Thyroid gland (tissue), 4 donors: ENCODE data around the gene SLC37A1. TPM values are rescaled to one million over a fixed set of nuclear protein-coding genes. Genes with fewer than 3 reads are reported as not detected.

Source experiments
- DNase-seq, 2 donors: peaks; one replicate each; pipeline ENCODE4 v3.0.0-alpha.2; 2019
- H3K27ac ChIP-seq, 3 donors: fragments of 200-600 bp; sonication (generic); 1 replicate in 2 of 3; 2 replicates in 1 of 3; pipeline ENCODE4 v1.5.1; 2016 to 2019; ENCODE audit warnings: mild to moderate bottlenecking in 1 of 3, moderate library complexity in 1 of 3
- H3K27me3 ChIP-seq: fragments of 200-600 bp; sonication (generic); one replicate; pipeline ENCODE4 v1.5.1; 2019
- H3K36me3 ChIP-seq, 2 donors: fragments of 200-600 bp; sonication (generic); one replicate each; pipeline ENCODE4 v1.5.1; 2016 to 2019
- H3K4me1 ChIP-seq, 2 donors: fragments of 200-600 bp; sonication (generic); one replicate each; pipeline ENCODE4 v1.5.1; 2017 to 2019
- H3K4me3 ChIP-seq, 3 donors: fragments of 200-600 bp; sonication (generic); replicated peaks in 1 of 3; 1 replicate in 2 of 3; 2 replicates in 1 of 3; pipeline ENCODE4 v1.5.1; 2016; ENCODE audit warnings: mild to moderate bottlenecking in 1 of 3
- H3K9me3 ChIP-seq: fragments of 200-600 bp; sonication (generic); one replicate; pipeline ENCODE4 v1.5.1; 2017
- POLR2A ChIP-seq, 2 donors: fragments of 450-650 bp; IDR thresholded peaks; one replicate each; pipeline ENCODE4 v1.6.1; 2017; ENCODE audit warnings: antibody characterized with exemption in 2 of 2, mild to moderate bottlenecking in 2 of 2, moderate library complexity in 1 of 2
- WGBS, 2 donors: methylation state at CpG; one replicate each; pipeline ENCODE4 v1.1.5; 2017; 5-methylcytosine and 5-hydroxymethylcytosine counted together
- intact Hi-C: fragments of 100-400 bp; cut with DNase I; formaldehyde crosslinking; loops from one replicate; pipeline ENCODE4 v1.15.1; 2023
- total RNA-seq, 4 donors: library from RNA; depleted of rRNA; stranded (reverse); fragments of >200 nt; gene quantifications; one replicate each; pipeline ENCODE4 v1.2.3, GENCODE V29; 2016
- TF ChIP-seq, protein P1 (sequence below), 6 experiments: fragments of 200-600 bp in 3 of 6; fragments of 450-650 bp in 3 of 6; sonication (generic) in 3 of 6; IDR thresholded peaks; one replicate each; pipeline ENCODE4 v1.5.1; 2016 to 2019; ENCODE audit warnings: antibody characterized with exemption in 6 of 6, mild to moderate bottlenecking in 2 of 6, inconsistent platforms in 1 of 6, moderate library complexity in 1 of 6

Gene SLC37A1
- total RNA-seq, 4 donors from 2014 or later = 26.1 to 37.9 (median 34.9) TPM

DNA sequence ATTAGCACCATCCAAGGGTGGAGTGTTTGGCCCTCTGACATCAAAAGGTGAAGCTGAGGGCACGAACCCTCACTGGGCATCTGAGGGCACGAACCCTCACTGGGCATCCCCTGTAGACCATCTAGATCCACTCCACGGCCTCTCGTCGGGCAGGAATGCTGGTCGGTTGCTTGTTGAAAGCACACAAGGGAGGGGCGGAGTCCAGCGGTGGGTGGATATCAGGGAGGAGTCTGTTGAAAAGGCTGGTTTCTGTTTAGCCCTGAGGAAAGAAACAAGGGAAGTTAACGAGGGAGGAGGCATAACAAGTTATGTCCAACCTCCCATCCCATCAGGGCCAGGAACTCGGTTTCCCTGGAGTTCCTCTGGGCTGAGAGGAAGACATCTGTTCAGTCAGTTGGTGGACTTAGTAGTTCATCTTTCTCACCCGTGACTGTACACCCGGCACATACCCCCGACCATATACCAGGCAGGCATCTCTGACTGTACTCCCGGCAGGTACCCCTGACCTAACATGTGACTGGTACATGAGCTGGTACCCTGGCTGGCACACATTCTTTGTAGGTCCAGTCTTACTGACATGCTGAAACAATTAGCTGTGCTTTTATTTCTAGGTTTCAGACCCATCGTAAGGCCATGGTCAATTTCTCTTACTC lies 107.6 kb downstream of the SLC37A1 start:
- Histone ChIP-seq H3K4me3 (no peak overlapping the region), H3K36me3 (no peaks in the 10 kb centered on the region), H3K27me3 (peaks cover 3% of the 10 kb centered on the region), H3K4me1 (peaks cover 17 to 24% of the 10 kb centered on the region in 2 donors), H3K9me3 (no peaks in the 10 kb centered on the region), H3K27ac (peak overlapping the region in 1 of 3 donors; percentile 61)
- peak; percentile 62 to 68 for DNase-seq
- TF ChIP-seq POLR2A (IDR thresholded peaks at IDR 0.05) = no peak
- TF ChIP-seq, protein P1, sequence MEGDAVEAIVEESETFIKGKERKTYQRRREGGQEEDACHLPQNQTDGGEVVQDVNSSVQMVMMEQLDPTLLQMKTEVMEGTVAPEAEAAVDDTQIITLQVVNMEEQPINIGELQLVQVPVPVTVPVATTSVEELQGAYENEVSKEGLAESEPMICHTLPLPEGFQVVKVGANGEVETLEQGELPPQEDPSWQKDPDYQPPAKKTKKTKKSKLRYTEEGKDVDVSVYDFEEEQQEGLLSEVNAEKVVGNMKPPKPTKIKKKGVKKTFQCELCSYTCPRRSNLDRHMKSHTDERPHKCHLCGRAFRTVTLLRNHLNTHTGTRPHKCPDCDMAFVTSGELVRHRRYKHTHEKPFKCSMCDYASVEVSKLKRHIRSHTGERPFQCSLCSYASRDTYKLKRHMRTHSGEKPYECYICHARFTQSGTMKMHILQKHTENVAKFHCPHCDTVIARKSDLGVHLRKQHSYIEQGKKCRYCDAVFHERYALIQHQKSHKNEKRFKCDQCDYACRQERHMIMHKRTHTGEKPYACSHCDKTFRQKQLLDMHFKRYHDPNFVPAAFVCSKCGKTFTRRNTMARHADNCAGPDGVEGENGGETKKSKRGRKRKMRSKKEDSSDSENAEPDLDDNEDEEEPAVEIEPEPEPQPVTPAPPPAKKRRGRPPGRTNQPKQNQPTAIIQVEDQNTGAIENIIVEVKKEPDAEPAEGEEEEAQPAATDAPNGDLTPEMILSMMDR (IDR thresholded peaks at IDR 0.05) = no peak
- WGBS, 2 donors = 37 to 49% methylated on average over 15 of the region's 15 CpGs
- intact Hi-C loops = no loop called here

DNA sequence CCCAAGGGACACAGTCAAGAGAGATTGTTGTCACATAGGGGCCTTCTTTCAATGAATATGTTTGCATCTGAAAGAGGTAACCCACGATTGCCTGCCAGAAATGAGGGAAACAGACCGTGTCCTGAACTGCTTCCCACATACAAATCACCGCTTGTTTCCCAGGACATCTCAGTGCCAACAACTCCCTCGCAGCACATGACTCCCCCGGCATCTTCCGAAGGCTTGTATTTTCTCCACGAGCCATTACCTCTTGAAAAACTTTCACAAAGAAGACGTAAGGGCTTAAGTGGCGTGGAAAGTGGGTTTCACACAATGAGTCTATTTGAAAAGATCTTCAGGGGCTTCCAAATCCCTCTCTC lies 108.1 kb downstream of the SLC37A1 start:
- Histone ChIP-seq H3K36me3 (no peaks in the 10 kb centered on the region), H3K27ac (no peak overlapping the region), H3K9me3 (no peaks in the 10 kb centered on the region), H3K4me1 (peaks cover 17 to 19% of the 10 kb centered on the region in 2 donors), H3K27me3 (peaks cover 3% of the 10 kb centered on the region), H3K4me3 (no peak overlapping the region)
- peak; percentile 68 to 74 for DNase-seq
- TF ChIP-seq POLR2A (IDR thresholded peaks at IDR 0.05) = no peak
- TF ChIP-seq, protein P1 (IDR thresholded peaks at IDR 0.05) = no peak
- WGBS, 2 donors = 21 to 31% methylated on average over 9 of the region's 9 CpGs
- intact Hi-C loops = no loop called here

DNA sequence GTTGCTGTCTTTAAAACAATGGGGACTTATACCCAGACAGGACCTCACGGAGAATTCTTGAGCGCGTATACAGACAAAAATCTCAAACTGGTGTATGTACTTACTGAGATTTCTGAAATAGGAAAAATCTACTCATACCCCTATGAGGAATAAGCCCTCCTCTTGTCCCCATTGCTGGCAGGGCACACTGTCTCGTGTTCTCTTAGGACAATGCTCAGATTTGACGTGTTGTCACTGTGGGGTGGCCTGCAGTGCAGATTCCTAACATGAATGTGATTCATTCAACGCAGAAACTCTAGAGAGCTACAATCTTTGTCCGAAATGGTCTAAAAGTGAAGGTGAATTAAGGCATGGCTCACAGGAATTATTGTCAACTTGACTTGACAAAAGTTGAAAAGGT lies 108.6 kb downstream of the SLC37A1 start:
- no peak overlapping the region for H3K4me3 ChIP-seq
- DNase-seq = peak in 1 of 2 donors; percentile 17
- no peak overlapping the region for H3K27ac ChIP-seq
- WGBS, 2 donors = 43 to 50% methylated on average over 7 of the region's 7 CpGs
- H3K9me3 ChIP-seq = no peaks in the 10 kb centered on the region
- TF ChIP-seq POLR2A (IDR thresholded peaks at IDR 0.05) = no peak
- TF ChIP-seq, protein P1 (IDR thresholded peaks at IDR 0.05) = no peak
- intact Hi-C loops = no loop called here
- H3K27me3 ChIP-seq = peaks cover 3% of the 10 kb centered on the region
- no peaks in the 10 kb centered on the region for H3K36me3 ChIP-seq
- peaks cover 16 to 17% of the 10 kb centered on the region in 2 donors for H3K4me1 ChIP-seq

DNA sequence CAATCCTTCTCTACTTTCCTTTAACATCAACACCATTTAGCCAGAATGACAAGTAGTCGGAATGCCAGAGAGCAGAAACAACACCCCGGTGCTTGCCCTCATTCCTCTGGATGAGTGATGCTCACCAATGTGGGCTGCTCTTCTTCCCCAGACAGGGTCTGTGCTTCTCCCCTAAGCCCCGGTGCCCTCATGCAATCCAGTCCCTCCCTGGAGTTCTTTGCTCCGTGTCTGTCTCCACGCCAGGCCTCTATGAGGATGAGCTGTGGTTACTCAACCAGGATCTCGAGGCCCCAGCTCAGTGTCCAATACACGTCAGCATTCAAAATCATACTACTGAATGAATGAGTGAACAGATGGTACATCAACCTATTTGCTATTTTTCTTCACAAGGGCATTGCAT lies 110.0 kb downstream of the SLC37A1 start:
- no peak for DNase-seq

More for the DNA sequence above, 110.0 kb downstream of the SLC37A1 start:
- Histone ChIP-seq H3K27ac (no peak overlapping the region), H3K36me3 (no peaks in the 10 kb centered on the region), H3K9me3 (no peaks in the 10 kb centered on the region), H3K4me1 (peaks cover 16 to 17% of the 10 kb centered on the region in 2 donors), H3K27me3 (peaks cover 3% of the 10 kb centered on the region), H3K4me3 (no peak overlapping the region)
- WGBS, 2 donors = 66 to 68% methylated on average over 7 of the region's 7 CpGs
- intact Hi-C loops = no loop called here
- TF ChIP-seq POLR2A (IDR thresholded peaks at IDR 0.05) = no peak
- TF ChIP-seq, protein P1 (IDR thresholded peaks at IDR 0.05) = no peak
